ENCODE results near the gene PCSK5. TPM values are rescaled to one million over a fixed set of nuclear protein-coding genes. Genes with fewer than 3 reads are reported as not detected.

The PCSK5 gene
- total and polyA plus RNA-seq, 4 experiments from 2014 or later: 3.4 to 8.4 (median 6.5) TPM

GRCh38 chr9:76185432-76185831 lies 295.0 kb downstream of the PCSK5 start:
- Mint-ChIP-seq H3K9me3 (peaks cover 0 to 2% (median 0%) of the 10 kb centered on the region in 8 donors), H3K27me3 (no peaks in the 10 kb centered on the region), H3K4me3 (no peak overlapping the region), H3K4me1 (no peaks in the 10 kb centered on the region), H3K27ac (no peak overlapping the region), H3K36me3 (peaks cover 13 to 51% of the 10 kb centered on the region in 2 donors)
- ChIA-PET CTCF (ENCODE audit: partially characterized antibody) (no interaction called here), POLR2A (ENCODE audit: partially characterized antibody) (no interaction called here)
- no peaks in the 10 kb centered on the region for H3K4me1 ChIP-seq (ENCODE audit: insufficient read depth, low read length)
- H3K36me3 ChIP-seq (ENCODE audit: insufficient read depth, low read length): no peaks in the 10 kb centered on the region
- H3K4me3 ChIP-seq (ENCODE audit: low read length in 2 of 2): no peak overlapping the region
- H3K9me3 ChIP-seq (ENCODE audit: control insufficient read depth in 1 of 2, low read length in 2 of 2): no peaks in the 10 kb centered on the region
- intact Hi-C loops (cut with micrococcal nuclease): no loop called here
- H3K27ac ChIP-seq (ENCODE audit: low read depth, low read length): no peak overlapping the region
- no peak for DNase-seq
- no peaks in the 10 kb centered on the region for H3K27me3 ChIP-seq (ENCODE audit: insufficient read depth, low read length)

- H3K4me3 ChIP-seq (ENCODE audit: low read length in 2 of 2): no peak overlapping the region
- Mint-ChIP-seq H3K9me3 (peaks cover 0 to 2% (median 0%) of the 10 kb centered on the region in 8 donors), H3K4me1 (no peaks in the 10 kb centered on the region), H3K27me3 (no peaks in the 10 kb centered on the region), H3K27ac (no peak overlapping the region), H3K4me3 (no peak overlapping the region), H3K36me3 (peaks cover 17 to 49% of the 10 kb centered on the region in 2 donors)
- H3K9me3 ChIP-seq (ENCODE audit: control insufficient read depth in 1 of 2, low read length in 2 of 2): no peaks in the 10 kb centered on the region
- ChIA-PET POLR2A (ENCODE audit: partially characterized antibody) (no interaction called here), CTCF (ENCODE audit: partially characterized antibody) (no interaction called here)
- no peaks in the 10 kb centered on the region for H3K36me3 ChIP-seq (ENCODE audit: insufficient read depth, low read length)
- DNase-seq: no peak
- no peak overlapping the region for H3K27ac ChIP-seq (ENCODE audit: low read depth, low read length)
- H3K27me3 ChIP-seq (ENCODE audit: insufficient read depth, low read length): no peaks in the 10 kb centered on the region
- no peaks in the 10 kb centered on the region for H3K4me1 ChIP-seq (ENCODE audit: insufficient read depth, low read length)
- intact Hi-C loops (cut with micrococcal nuclease): no loop called here
Observed at GRCh38 chr9:76188286-76188685, 297.8 kb downstream of the PCSK5 start.

GRCh38 chr9:76188905-76189304 lies 298.4 kb downstream of the PCSK5 start:
- no peaks in the 10 kb centered on the region for H3K36me3 ChIP-seq (ENCODE audit: insufficient read depth, low read length)
- no peaks in the 10 kb centered on the region for H3K27me3 ChIP-seq (ENCODE audit: insufficient read depth, low read length)
- no peaks in the 10 kb centered on the region for H3K27me3 Mint-ChIP-seq
- DNase-seq: no peak
- H3K27ac Mint-ChIP-seq: no peak overlapping the region
- H3K9me3 ChIP-seq (ENCODE audit: control insufficient read depth in 1 of 2, low read length in 2 of 2): no peaks in the 10 kb centered on the region
- intact Hi-C loops (cut with micrococcal nuclease): no loop called here
- no peak overlapping the region for H3K4me3 ChIP-seq (ENCODE audit: low read length in 2 of 2)
- H3K36me3 Mint-ChIP-seq: peaks cover 18 to 51% of the 10 kb centered on the region in 2 donors
- ChIA-PET CTCF (ENCODE audit: partially characterized antibody) (no interaction called here), POLR2A (ENCODE audit: partially characterized antibody) (no interaction called here)
- no peak overlapping the region for H3K4me3 Mint-ChIP-seq
- peaks cover 0 to 2% (median 0%) of the 10 kb centered on the region in 8 donors for H3K9me3 Mint-ChIP-seq
- no peak overlapping the region for H3K27ac ChIP-seq (ENCODE audit: low read depth, low read length)
- H3K4me1 ChIP-seq (ENCODE audit: insufficient read depth, low read length): no peaks in the 10 kb centered on the region
- H3K4me1 Mint-ChIP-seq: no peaks in the 10 kb centered on the region

GRCh38 chr9:76191493-76191892 lies 301.0 kb downstream of the PCSK5 start:
- Mint-ChIP-seq H3K27ac (no peak overlapping the region), H3K4me1 (no peaks in the 10 kb centered on the region), H3K9me3 (peaks cover 0 to 2% (median 0%) of the 10 kb centered on the region in 8 donors), H3K36me3 (peaks cover 21 to 48% of the 10 kb centered on the region in 2 donors), H3K4me3 (no peak overlapping the region), H3K27me3 (no peaks in the 10 kb centered on the region)
- Histone ChIP-seq H3K4me3 (ENCODE audit: low read length in 2 of 2) (no peak overlapping the region), H3K4me1 (ENCODE audit: insufficient read depth, low read length) (no peaks in the 10 kb centered on the region), H3K36me3 (ENCODE audit: insufficient read depth, low read length) (no peaks in the 10 kb centered on the region), H3K27ac (ENCODE audit: low read depth, low read length) (no peak overlapping the region), H3K27me3 (ENCODE audit: insufficient read depth, low read length) (no peaks in the 10 kb centered on the region), H3K9me3 (ENCODE audit: control insufficient read depth in 1 of 2, low read length in 2 of 2) (no peaks in the 10 kb centered on the region)
- DNase-seq: no peak
- CTCF ChIA-PET (ENCODE audit: partially characterized antibody): no interaction called here
- intact Hi-C loops (cut with micrococcal nuclease): no loop called here
- POLR2A ChIA-PET (ENCODE audit: partially characterized antibody): no interaction called here

- Histone ChIP-seq H3K36me3 (ENCODE audit: insufficient read depth, low read length) (no peaks in the 10 kb centered on the region), H3K27ac (ENCODE audit: low read depth, low read length) (no peak overlapping the region), H3K27me3 (ENCODE audit: insufficient read depth, low read length) (no peaks in the 10 kb centered on the region), H3K4me3 (ENCODE audit: low read length in 2 of 2) (no peak overlapping the region), H3K4me1 (ENCODE audit: insufficient read depth, low read length) (no peaks in the 10 kb centered on the region), H3K9me3 (ENCODE audit: control insufficient read depth in 1 of 2, low read length in 2 of 2) (no peaks in the 10 kb centered on the region)
- H3K9me3 Mint-ChIP-seq: peaks cover 0 to 2% (median 0%) of the 10 kb centered on the region in 8 donors
- H3K27me3 Mint-ChIP-seq: no peaks in the 10 kb centered on the region
- peaks cover 21 to 45% of the 10 kb centered on the region in 2 donors for H3K36me3 Mint-ChIP-seq
- no peak for DNase-seq
- no peaks in the 10 kb centered on the region for H3K4me1 Mint-ChIP-seq
- no peak overlapping the region for H3K4me3 Mint-ChIP-seq
- no peak overlapping the region for H3K27ac Mint-ChIP-seq
- ChIA-PET CTCF (ENCODE audit: partially characterized antibody) (no interaction called here), POLR2A (ENCODE audit: partially characterized antibody) (no interaction called here)
- intact Hi-C loops (cut with micrococcal nuclease): no loop called here
Observed at GRCh38 chr9:76192013-76192412, 301.5 kb downstream of the PCSK5 start.

GRCh38 chr9:76194896-76195295 lies 304.4 kb downstream of the PCSK5 start:
- Histone ChIP-seq H3K36me3 (ENCODE audit: insufficient read depth, low read length) (no peaks in the 10 kb centered on the region), H3K4me1 (ENCODE audit: insufficient read depth, low read length) (no peaks in the 10 kb centered on the region), H3K4me3 (ENCODE audit: low read length in 2 of 2) (no peak overlapping the region), H3K9me3 (ENCODE audit: control insufficient read depth in 1 of 2, low read length in 2 of 2) (no peaks in the 10 kb centered on the region), H3K27ac (ENCODE audit: low read depth, low read length) (no peak overlapping the region), H3K27me3 (ENCODE audit: insufficient read depth, low read length) (no peaks in the 10 kb centered on the region)
- CTCF ChIA-PET (ENCODE audit: partially characterized antibody): interaction anchor here (1.2 kb wide), 1 partner anchor 8 kb away, joined by 3 read pairs; no protein-coding TSS in a partner anchor
- Mint-ChIP-seq H3K4me1 (no peaks in the 10 kb centered on the region), H3K27me3 (peaks cover 0 to 1% of the 10 kb centered on the region in 2 donors), H3K36me3 (peaks cover 14 to 25% of the 10 kb centered on the region in 2 donors), H3K27ac (no peak overlapping the region), H3K9me3 (peaks cover 0 to 2% (median 0%) of the 10 kb centered on the region in 8 donors), H3K4me3 (no peak overlapping the region)
- no peak for DNase-seq
- POLR2A ChIA-PET (ENCODE audit: partially characterized antibody): no interaction called here
- intact Hi-C loops (cut with micrococcal nuclease): no loop called here

GRCh38 chr9:76198336-76198735 lies 307.9 kb downstream of the PCSK5 start:
- Mint-ChIP-seq H3K4me3 (no peak overlapping the region), H3K36me3 (peaks cover 4 to 7% of the 10 kb centered on the region in 2 donors), H3K27ac (no peak overlapping the region), H3K9me3 (no peaks in the 10 kb centered on the region), H3K4me1 (peaks cover 0 to 2% (median 0%) of the 10 kb centered on the region in 4 donors), H3K27me3 (peaks cover 0 to 4% of the 10 kb centered on the region in 2 donors)
- ChIA-PET CTCF (ENCODE audit: partially characterized antibody) (no interaction called here), POLR2A (ENCODE audit: partially characterized antibody) (no interaction called here)
- Histone ChIP-seq H3K27ac (ENCODE audit: low read depth, low read length) (no peak overlapping the region), H3K4me3 (ENCODE audit: low read length in 2 of 2) (no peak overlapping the region), H3K4me1 (ENCODE audit: insufficient read depth, low read length) (no peaks in the 10 kb centered on the region), H3K9me3 (ENCODE audit: control insufficient read depth in 1 of 2, low read length in 2 of 2) (no peaks in the 10 kb centered on the region), H3K36me3 (ENCODE audit: insufficient read depth, low read length) (no peaks in the 10 kb centered on the region), H3K27me3 (ENCODE audit: insufficient read depth, low read length) (no peaks in the 10 kb centered on the region)
- intact Hi-C loops (cut with micrococcal nuclease): no loop called here
- DNase-seq: no peak

- no peak overlapping the region for H3K27ac Mint-ChIP-seq
- CTCF ChIA-PET (ENCODE audit: partially characterized antibody): no interaction called here
Observed at GRCh38 chr9:76200315-76200714, 309.8 kb downstream of the PCSK5 start.

More at GRCh38 chr9:76200315-76200714, 309.8 kb downstream of the PCSK5 start:
- intact Hi-C loops (cut with micrococcal nuclease): no loop called here
- no peaks in the 10 kb centered on the region for H3K27me3 ChIP-seq (ENCODE audit: insufficient read depth, low read length)
- no peaks in the 10 kb centered on the region for H3K9me3 ChIP-seq (ENCODE audit: control insufficient read depth in 1 of 2, low read length in 2 of 2)
- Mint-ChIP-seq H3K4me3 (no peak overlapping the region), H3K4me1 (peaks cover 0 to 2% (median 0%) of the 10 kb centered on the region in 4 donors), H3K9me3 (no peaks in the 10 kb centered on the region), H3K27me3 (peaks cover 0 to 4% of the 10 kb centered on the region in 2 donors), H3K36me3 (no peaks in the 10 kb centered on the region)
- DNase-seq: no peak
- POLR2A ChIA-PET (ENCODE audit: partially characterized antibody): no interaction called here
- no peaks in the 10 kb centered on the region for H3K36me3 ChIP-seq (ENCODE audit: insufficient read depth, low read length)
- H3K4me3 ChIP-seq (ENCODE audit: low read length in 2 of 2): no peak overlapping the region
- no peak overlapping the region for H3K27ac ChIP-seq (ENCODE audit: low read depth, low read length)
- H3K4me1 ChIP-seq (ENCODE audit: insufficient read depth, low read length): no peaks in the 10 kb centered on the region

Measured in CD4-positive, alpha-beta memory T cell (primary cell).